Hepatic stellate cell (primary cell): ENCODE data around the gene PUDP.
A peak's percentile ranks its signal among the peaks of the same experiment; 100 is the strongest.
"Not testable (repeated sequence)": the region's sequence is repeated elsewhere in the genome, so short reads cannot be mapped to it uniquely, and the experiment has no call there.

Experiments
- DNase-seq: peaks from one replicate; pipeline ENCODE4 v3.0.0; 2011; ENCODE audit warnings: low spot score

Gene PUDP

DNA sequence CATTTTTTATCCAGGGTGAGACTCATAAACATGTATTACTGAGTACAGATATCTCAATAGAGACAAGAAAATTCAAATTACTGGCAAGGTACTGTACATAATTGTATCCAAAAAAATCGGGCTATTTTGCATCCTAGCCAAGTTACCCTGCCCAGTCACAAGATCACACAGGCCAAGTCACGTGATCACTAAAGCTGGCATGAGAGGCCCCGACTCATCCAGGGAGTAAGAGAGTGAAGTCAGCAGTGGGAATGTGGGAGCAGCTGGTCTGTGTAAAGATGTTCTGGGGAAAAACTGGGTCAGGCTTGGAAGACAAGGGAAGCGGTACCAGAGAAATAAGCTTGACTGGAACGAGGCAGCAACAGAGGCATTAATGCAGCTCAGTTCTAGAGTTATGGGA lies 119.7 kb downstream of the PUDP start:
- DNase-seq = no peak

DNA sequence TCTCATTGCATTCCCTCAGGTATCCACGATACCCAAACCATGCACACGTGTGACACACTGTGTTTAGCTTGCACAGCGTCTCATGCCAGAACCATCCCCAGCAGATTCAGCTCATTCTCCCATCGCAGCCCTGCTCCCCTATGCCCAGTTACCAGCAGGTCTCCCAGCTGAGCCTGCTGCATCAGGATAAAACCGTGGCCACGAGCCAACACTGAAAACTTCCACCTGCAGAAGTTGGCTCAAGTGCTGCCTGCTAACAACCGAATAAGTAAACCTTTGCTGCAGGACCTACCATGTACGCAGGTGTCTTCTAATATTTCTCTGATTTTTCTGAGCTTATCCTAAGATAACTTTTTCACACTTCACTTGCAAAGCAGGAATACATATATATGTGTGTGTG lies 120.9 kb downstream of the PUDP start:
- DNase-seq = no peak

DNA sequence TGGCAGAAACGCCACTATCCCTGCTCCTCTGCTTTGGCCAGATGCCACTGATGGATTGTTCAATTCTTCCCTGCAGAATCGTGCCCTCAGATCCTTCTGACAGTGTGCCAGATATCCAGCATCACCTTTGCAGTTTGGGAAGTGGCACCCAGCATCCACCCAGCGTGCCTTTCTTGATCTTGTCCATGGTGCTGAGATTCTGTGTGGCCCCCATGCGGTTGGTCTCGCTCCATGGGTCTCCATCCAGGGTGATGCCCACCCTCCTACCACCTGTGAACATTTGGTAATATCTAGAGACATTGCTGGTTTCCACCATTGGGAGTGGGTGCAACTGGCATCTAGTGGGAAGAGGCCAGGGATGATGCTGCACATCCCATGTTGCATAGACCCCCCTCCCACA lies 121.6 kb downstream of the PUDP start:
- DNase-seq = not testable (repeated sequence)

DNA sequence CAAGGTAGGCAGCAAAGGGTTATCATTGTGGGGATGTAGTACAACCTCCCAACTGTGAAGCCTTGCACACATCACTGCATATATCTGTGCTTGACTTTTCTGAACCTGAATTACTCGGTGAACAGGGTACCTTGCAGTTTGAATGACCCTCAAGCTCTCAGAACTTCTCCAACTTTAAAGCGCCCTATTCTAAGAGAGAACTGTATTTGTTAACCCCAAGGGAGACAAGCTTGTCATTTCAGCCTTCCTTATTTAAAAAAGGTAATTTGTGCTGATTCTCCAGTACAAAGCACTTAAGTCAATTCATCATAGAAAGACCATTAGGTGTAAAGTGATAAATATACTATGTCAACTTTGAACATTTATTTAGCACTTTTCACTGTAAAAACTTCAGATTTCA lies 122.5 kb downstream of the PUDP start:
- DNase-seq = no peak

DNA sequence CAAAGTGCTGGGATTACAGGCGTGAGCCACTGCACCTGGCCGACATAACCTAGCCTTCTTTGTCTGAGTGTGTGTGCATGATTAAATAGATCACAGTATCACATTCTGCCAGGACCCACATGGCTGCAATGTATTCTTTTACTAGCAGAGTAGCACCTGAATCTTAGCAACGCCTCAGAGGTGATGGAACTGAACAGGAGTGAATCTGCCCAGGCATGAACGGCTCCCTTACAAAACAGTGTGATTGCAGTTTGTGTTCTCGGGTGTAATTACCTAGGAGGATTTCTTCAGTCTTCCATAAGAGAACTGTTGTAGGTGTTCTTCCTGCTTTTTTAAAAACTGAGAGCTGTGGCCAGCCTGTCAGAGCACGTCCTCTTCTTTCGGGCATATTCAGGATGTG lies 123.1 kb downstream of the PUDP start:
- no peak for DNase-seq

DNA sequence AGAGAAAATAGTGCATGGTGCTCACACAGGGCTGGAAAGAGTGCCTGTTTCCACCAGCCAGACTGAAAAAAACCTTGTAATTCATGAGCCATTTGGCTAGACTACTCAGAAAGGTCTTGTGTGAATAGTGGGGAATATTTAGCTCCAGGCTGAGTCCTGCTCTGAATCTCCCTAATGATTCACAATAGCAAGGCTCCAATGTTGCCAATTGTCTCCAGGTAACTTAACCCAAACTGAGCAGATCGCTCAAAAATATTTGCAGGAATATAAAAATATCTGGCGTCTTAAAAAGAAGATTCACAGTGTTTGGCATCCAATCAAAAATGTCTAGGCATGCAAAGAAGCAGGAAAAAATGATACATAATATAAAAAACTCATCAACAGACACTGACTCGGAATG lies 125.0 kb downstream of the PUDP start:
- DNase-seq = not testable (repeated sequence)

DNA sequence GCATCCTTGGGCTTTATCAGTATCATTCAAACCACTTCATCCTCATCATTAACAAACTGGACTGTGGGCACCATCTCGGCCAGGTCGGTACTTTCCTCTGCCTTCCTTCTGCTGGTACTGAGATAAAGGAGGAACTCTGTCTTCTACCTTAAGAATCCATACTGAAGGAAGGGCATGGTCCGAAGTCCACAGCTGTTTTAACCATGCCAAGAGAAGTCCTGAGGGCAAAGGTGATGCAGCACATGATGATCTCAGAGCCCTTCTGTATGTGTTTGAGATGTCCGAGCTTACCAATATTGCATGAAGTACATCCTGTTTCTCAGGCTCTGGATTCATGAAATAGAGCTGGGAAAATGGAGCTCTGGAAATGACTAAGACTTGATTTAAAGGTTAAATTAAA lies 126.0 kb downstream of the PUDP start:
- DNase-seq = no peak

DNA sequence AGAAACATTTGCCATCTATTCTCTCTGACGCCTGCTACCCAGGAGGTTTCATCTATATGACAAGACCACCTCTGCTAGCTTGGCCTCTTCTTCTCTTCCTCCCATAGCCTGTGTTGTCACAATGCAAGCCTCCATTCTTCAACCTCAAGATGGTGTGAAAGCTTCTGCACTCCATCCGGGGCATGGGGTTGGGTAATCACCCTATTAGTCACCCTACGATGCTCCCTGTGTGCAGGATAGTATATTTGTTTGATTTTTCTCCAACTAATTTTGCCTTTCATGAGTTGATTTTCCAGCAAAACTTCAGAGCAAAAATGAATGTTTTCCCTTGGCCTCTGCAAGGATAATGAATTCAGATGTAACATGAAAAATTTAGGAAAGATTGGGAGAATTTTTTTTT lies 128.4 kb downstream of the PUDP start:
- no peak for DNase-seq

DNA sequence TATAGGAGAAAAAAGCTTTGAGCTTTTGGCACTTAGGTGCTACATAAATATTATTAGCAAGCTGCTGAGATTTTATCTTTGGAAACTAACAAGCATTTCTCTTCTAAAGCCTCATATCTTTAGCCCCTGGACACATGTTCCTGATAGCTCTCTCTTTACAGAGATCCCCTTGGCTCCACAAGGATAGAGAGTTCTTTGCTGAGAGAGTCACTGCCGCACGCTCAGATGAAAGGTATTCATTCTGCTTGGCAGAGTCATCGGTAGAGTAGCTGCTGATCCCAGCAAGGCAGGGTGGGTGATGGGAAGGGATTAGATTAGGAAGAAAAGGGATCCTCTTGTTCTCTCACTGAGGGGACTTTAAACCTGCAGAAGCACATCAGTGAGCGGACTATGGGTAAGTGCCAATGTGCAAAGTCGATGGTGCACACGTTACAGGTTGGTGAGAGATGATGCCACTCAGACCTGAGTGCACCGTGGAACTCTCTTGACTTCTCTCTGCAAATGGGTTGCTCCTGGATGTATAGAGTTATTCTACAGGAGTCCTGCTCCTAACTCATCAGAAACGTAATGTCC lies 135.6 kb downstream of the PUDP start:
- peak; percentile 7 for DNase-seq

DNA sequence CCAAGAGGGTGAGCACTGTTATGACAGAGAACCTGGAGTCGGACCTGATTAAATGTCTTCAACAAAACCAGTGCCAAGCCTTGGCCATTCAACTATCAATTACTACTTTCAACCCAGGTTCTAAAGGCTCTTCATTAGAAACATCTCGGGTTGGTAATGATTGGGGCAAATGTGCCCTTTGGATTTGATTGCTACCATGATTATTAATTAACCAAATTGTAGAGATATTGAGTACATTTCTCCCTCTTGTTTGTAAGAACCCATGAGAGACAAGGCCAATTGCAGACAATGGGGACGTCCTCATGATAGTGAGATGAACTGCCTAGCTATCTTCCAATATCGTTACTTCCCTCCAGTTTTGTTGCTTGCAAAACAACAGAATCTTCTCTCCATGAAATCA lies 137.1 kb downstream of the PUDP start:
- not testable (repeated sequence) for DNase-seq

DNA sequence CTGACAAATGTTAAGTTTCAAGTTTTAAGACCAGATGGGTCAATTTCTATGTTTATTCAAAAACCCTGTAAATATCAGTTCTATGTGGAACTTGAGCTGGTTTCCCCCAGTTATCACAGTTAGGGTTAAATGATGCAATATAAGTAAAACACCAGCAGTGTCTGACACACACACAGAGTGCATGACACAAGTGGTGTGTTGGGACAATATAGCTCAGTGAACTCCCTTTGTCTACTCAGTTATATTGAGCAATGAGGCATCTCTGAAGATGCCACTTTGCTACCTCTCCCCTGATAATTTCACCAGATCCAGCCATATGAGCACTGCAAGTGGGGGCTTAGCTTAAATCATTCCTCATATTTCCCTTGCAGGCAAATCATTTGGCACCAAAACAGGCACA lies 140.6 kb downstream of the PUDP start:
- not testable (repeated sequence) for DNase-seq
